Activated naive CD4-positive, alpha-beta T cell treated with anti-CD3 and anti-CD28 coated beads for 36 hours (primary cell): Measurements from ENCODE around the gene NR2E3. TPM values are rescaled to one million over a fixed set of nuclear protein-coding genes. Genes with fewer than 3 reads are reported as not detected.

ENCODE experiments used
- CTCF ChIA-PET: fragments of 350-600 bp; sonication (Branson Sonifier 250); formaldehyde crosslinking; loops from one replicate; lab custom pipeline; 2021; ENCODE audit warnings: antibody characterized with exemption; lab: Charles Lee
- DNase-seq: peaks from one replicate; pipeline ENCODE4 v3.0.0-alpha.2; 2020
- H3K27ac Mint-ChIP-seq: one replicate; pipeline ENCODE4 v1.8.0; 2021; ENCODE audit warnings: mild to moderate bottlenecking, mixed read lengths
- H3K27me3 Mint-ChIP-seq: one replicate; pipeline ENCODE4 v1.8.0; 2021; ENCODE audit warnings: low read depth, mixed read lengths
- H3K36me3 Mint-ChIP-seq: one replicate; pipeline ENCODE4 v1.8.0; 2021; ENCODE audit warnings: low read depth, mixed read lengths
- H3K4me1 Mint-ChIP-seq: one replicate; pipeline ENCODE4 v1.8.0; 2021; ENCODE audit warnings: low read depth, mixed read lengths
- H3K4me3 Mint-ChIP-seq: one replicate; pipeline ENCODE4 v1.8.0; 2021; ENCODE audit warnings: mild to moderate bottlenecking, moderate library complexity, mixed read lengths
- H3K9me3 Mint-ChIP-seq: one replicate; pipeline ENCODE4 v1.8.0; 2021; ENCODE audit warnings: mixed read lengths
- intact Hi-C: fragments of 100-400 bp; cut with micrococcal nuclease; formaldehyde crosslinking; loops from one replicate; pipeline ENCODE4 v1.15.1; 2023
- total RNA-seq, 2 experiments: library from RNA; stranded (reverse); gene quantifications; one replicate each; pipeline ENCODE4 v1.2.3, GENCODE V29; 2021

Gene NR2E3
- not detected for total RNA-seq

DNA sequence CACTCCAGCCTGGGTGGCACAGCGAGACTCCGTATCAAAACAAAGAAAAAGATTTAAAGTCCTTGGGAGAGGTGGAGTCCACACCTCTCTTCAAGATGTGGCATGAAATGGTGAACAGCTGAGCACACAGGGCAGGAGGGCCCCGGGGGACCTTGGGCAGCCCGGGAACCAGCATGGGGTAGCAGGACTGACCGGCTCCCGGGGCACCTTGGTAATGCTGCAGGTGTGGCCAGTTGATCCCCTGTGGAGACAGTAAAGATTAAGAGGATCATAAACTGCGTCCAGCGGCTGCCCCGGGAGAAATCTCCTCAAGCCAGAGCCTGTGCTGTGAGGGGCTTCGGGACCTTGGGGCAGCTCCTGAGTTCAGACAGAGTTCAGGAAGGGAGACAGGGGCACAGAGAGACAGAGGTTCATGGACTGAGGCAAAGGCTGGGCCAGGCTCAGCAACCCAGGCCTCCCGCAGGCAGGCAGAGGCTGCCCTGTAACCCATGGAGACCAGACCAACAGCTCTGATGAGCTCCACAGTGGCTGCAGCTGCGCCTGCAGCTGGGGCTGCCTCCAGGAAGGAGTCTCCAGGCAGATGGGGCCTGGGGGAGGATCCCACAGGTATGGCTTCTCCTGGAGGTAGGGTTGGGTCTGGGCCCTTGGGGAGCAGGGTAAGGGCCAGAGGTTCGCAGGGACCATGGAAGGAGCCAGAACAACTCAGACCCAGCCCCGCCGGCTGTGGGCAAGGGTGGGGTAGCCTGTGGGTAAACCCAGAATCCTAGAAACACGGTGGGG lies at the start of gene NR2E3:
Gene NR2E3 (plus strand): TSS at position 299 of the 780 bp plus-strand sequence. CDS start 190 bp downstream, at position 489.
- Mint-ChIP-seq H3K4me3 (no peak within 1 kb of the TSS), H3K36me3 (no peaks in the 10 kb centered on the region), H3K27me3 (no peaks in the 10 kb centered on the region), H3K27ac (no peak within 1 kb of the TSS), H3K4me1 (no peaks in the 10 kb centered on the region), H3K9me3 (no peaks in the 10 kb centered on the region)
- no peak for DNase-seq
- CTCF ChIA-PET, result interaction anchor here (0.6 kb wide), 2 partner anchors 367 to 1001 kb away, joined by 3 read pairs; no protein-coding TSS in a partner anchor
- intact Hi-C loops, result no loop called here

DNA sequence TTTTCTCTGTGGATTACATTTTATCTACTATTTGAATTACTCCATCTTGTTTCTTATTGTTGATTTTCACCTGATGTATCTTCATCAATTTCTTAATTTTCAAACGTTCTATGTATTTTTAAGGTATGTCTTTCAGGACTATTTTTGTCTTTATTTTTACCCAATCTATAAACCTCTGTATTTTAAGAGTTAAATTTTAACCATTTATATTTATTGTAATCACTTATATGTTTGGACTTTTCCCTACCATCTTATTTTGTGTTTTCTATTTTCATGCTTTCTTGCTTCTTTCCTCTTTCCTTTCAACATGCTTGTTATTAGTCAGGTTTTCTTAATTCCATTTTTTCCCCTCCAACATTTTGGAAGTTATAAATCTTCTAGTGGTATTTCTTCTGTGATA lies 49.5 kb upstream of the NR2E3 start:
- H3K4me3 Mint-ChIP-seq, result no peak overlapping the region
- no peak overlapping the region for H3K27ac Mint-ChIP-seq
- CTCF ChIA-PET, result interaction anchor here (1.2 kb wide), 1 partner anchor 40 kb away, joined by 3 read pairs; no protein-coding TSS in a partner anchor
- peaks cover 13% of the 10 kb centered on the region for H3K9me3 Mint-ChIP-seq
- H3K27me3 Mint-ChIP-seq, result no peaks in the 10 kb centered on the region
- H3K4me1 Mint-ChIP-seq, result no peaks in the 10 kb centered on the region
- peaks cover 1% of the 10 kb centered on the region for H3K36me3 Mint-ChIP-seq
- intact Hi-C loops, result no loop called here
- no peak for DNase-seq

DNA sequence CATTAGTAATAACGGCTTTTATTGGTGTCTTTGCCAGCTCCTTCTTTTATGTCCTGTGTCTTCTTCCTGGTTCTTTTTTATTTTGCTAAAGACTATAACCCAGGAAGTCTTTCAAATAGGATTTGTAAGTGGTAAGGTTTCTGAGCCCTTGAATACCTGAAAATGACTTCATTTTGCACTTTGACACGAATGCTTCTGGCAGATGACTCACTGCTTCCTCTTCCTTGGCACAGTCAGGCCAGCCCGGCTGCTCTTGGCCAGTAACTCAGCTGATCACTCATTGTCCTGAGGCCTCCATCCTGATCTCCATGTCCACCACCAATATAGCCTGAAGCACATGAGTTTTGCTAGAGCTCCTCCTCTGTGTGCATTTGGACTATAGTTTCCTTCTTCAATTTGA lies 48.7 kb upstream of the NR2E3 start:
- Mint-ChIP-seq H3K4me1 (no peaks in the 10 kb centered on the region), H3K27ac (no peak overlapping the region), H3K36me3 (peaks cover 1% of the 10 kb centered on the region), H3K9me3 (peaks cover 13% of the 10 kb centered on the region), H3K4me3 (no peak overlapping the region), H3K27me3 (no peaks in the 10 kb centered on the region)
- intact Hi-C loops, result no loop called here
- CTCF ChIA-PET, result interaction anchor here (1.2 kb wide), 1 partner anchor 40 kb away, joined by 3 read pairs; no protein-coding TSS in a partner anchor
- no peak for DNase-seq

DNA sequence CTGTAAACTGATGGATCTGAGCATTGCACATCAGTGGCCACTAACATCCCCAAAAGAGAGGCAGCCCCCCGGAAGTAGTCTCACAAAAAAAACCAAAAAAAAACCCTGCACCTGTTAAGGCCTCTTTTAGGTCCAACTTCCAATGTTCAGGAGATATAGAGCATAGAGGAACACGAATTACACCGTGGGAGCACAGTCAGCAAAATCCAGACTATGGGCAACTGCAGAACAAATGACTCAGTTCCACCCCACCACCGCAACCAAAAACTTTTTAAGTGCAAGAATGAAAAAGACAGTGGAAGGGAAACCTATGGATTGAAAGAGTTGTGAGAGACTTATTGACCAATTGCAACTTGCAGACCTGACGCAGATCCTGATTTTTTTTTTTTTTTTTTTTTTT lies 42.2 kb upstream of the NR2E3 start:
- no peak for DNase-seq
- Mint-ChIP-seq H3K4me1 (no peaks in the 10 kb centered on the region), H3K27me3 (no peaks in the 10 kb centered on the region), H3K9me3 (no peaks in the 10 kb centered on the region), H3K27ac (no peak overlapping the region), H3K4me3 (no peak overlapping the region), H3K36me3 (no peaks in the 10 kb centered on the region)
- CTCF ChIA-PET, result no interaction called here
- intact Hi-C loops, result no loop called here

DNA sequence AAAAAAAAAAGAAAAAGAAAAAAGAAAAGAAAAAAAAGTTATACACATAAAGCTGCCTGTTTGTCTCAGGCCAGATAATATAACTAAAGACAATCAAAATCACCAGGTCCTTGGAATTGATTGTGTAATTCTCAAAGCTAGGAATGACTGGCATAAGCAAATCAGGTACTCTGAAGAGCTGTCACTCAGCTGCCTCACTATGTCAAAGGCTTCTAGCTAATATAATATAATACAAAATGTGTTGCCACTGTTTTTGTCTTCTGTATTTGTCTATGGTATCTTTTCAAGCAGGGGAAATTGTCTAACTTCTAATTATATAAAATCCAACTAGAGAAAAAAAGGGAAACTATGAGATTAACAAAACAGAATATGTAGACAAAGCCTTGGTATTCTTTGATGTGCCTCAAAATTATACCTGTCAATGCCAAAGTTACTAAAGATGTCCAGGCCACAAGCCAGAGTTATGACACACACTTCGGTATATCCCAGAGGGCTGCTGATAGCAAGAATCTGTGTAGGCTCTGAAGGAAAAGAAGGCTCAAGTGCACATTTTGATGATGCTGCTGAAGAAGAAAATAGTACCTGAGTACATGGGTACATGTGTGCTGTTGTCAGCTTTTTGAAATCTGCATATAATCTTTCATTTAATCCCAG lies 37.0 kb upstream of the NR2E3 start:
- Mint-ChIP-seq H3K4me3 (no peak overlapping the region), H3K9me3 (no peaks in the 10 kb centered on the region), H3K27ac (no peak overlapping the region), H3K4me1 (no peaks in the 10 kb centered on the region), H3K27me3 (no peaks in the 10 kb centered on the region), H3K36me3 (no peaks in the 10 kb centered on the region)
- intact Hi-C loops, result no loop called here
- DNase-seq, result no peak
- CTCF ChIA-PET, result interaction anchor here (1.3 kb wide), 1 partner anchor 382 kb away, joined by 4 read pairs; no protein-coding TSS in a partner anchor

DNA sequence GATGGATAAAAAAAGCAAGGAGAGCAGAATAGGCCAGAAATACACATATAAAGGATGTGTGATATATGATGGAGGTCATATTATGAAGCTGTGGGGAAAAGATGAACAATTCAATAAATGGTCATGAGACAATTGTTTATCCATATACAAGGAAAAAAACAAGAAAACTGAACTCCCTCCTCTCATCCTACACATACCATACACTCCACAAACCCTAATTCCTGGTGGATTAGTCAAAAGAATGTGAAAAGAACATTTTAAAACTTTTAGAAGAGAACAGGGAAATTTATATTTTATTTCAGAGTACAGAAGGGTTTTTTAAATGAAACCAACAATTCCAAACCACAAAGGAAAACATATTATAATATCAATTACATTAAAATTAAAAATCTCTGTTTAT lies 34.5 kb upstream of the NR2E3 start:
- Mint-ChIP-seq H3K27me3 (no peaks in the 10 kb centered on the region), H3K9me3 (no peaks in the 10 kb centered on the region), H3K36me3 (no peaks in the 10 kb centered on the region), H3K4me1 (no peaks in the 10 kb centered on the region), H3K4me3 (no peak overlapping the region), H3K27ac (no peak overlapping the region)
- CTCF ChIA-PET, result interaction anchor here (0.6 to 0.7 kb wide), 2 partner anchors 60 to 926 kb away, joined by 3 to 4 read pairs; no protein-coding TSS in a partner anchor
- no peak for DNase-seq
- intact Hi-C loops, result no loop called here

DNA sequence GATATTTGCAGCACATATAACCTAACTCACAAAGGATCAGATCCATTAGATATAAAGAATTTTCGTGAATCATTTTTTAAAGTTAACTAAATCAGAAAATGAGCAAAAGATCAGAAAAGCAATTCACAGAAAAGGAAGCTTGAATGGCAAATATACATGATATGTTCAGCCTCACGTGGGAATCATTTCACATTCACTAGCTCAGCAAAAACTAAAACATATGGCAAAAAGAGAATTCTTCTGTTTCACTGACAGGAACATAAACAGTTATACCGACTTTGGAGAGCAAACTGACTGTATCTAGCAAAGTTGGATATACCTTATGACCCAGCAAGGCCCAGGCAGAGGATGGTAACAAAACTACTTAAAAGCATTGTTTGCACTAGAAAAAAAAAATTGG lies 34.0 kb upstream of the NR2E3 start:
- Mint-ChIP-seq H3K4me1 (no peaks in the 10 kb centered on the region), H3K27me3 (peaks cover 3% of the 10 kb centered on the region), H3K36me3 (no peaks in the 10 kb centered on the region), H3K9me3 (no peaks in the 10 kb centered on the region), H3K4me3 (no peak overlapping the region), H3K27ac (no peak overlapping the region)
- CTCF ChIA-PET, result interaction anchor here (0.6 kb wide), 1 partner anchor 927 kb away, joined by 4 read pairs; no protein-coding TSS in a partner anchor
- DNase-seq, result no peak
- intact Hi-C loops, result no loop called here

DNA sequence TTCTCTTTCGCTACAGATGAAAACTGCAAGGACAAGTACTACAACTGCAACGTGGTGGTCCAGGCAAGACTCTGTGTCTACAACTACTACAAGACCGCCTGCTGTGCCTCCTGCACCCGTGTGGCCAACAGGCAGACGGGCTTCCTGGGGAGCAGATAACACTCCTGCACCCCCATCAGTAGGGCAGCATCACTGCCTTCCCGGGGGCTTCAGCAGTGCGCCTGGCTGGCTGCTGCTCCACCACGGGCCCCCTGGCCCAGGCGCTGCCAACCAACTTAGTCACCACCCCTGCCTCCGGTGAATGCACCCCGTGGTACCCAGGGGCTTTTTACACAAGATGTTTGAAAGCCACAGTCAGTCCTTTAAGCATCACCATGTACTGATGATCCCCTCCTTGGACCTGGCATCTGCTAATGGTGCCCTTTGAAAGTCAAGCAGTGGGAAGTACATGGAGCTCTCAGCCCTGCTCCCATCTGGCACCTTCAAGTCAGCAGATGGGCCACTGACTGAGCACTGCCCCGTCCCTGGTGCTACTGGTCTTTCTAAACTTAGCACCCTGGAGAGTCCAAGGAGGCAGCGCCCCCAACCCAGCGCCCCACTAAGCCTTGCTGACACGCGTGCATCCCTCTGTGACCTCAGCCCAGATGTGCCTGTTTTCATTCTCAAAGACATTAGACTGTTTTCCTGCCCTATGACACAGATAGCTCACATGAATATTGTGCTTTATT lies 33.0 kb upstream of the NR2E3 start:
- no peak overlapping the region for H3K27ac Mint-ChIP-seq

DNA sequence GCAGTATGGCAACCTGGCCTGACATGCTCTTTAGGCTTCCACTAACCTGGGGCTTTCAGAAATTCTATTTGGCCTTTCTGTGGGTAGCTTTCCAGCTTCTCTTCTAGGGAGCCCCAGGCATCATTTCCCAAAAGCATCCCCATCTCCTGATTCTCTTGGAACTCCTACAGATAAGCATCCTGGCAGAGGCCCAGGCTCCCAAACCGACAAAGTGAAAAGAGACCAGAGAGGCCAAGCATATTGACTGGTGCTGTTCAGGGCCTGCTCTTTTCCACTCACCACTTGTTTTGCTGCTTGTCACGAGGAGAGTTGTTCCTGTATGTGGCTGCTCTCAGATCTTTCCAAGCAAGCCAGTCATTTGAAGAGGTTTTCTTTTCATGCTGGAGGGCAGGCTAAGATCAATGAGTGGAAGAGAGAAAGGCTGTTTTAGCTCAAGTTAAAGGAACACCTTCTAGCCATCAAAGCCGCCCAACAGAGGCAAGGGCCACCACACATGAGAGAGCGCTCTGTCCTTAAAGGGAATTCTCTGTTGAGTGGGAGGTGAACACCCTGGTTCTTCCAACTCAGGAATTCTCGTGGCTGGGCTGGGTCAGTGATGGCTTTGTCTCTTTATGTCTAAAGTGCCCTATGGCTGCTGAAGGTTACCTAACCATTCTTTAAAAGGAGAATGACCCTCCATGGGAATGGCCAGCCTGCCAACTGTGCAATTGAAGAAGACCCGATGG lies 31.1 kb upstream of the NR2E3 start:
- intact Hi-C loops, result no loop called here
- H3K9me3 Mint-ChIP-seq, result no peaks in the 10 kb centered on the region
- CTCF ChIA-PET, result interaction anchor here (0.6 to 4.0 kb wide), 8 partner anchors 22 to 767 kb away, joined by 3 to 29 read pairs (median 4); no protein-coding TSS in a partner anchor
- H3K27me3 Mint-ChIP-seq, result peaks cover 6% of the 10 kb centered on the region
- no peaks in the 10 kb centered on the region for H3K4me1 Mint-ChIP-seq
- H3K36me3 Mint-ChIP-seq, result no peaks in the 10 kb centered on the region
- DNase-seq, result no peak
- H3K27ac Mint-ChIP-seq, result no peak overlapping the region
- H3K4me3 Mint-ChIP-seq, result no peak overlapping the region

More for the DNA sequence above, 33.0 kb upstream of the NR2E3 start:
- Mint-ChIP-seq H3K27me3 (peaks cover 6% of the 10 kb centered on the region), H3K9me3 (no peaks in the 10 kb centered on the region), H3K36me3 (no peaks in the 10 kb centered on the region), H3K4me1 (no peaks in the 10 kb centered on the region), H3K4me3 (no peak overlapping the region)
- CTCF ChIA-PET, result interaction anchor here (0.6 to 2.5 kb wide), 2 partner anchors 24 to 91 kb away, joined by 5 to 10 read pairs; no protein-coding TSS in a partner anchor
- intact Hi-C loops, result no loop called here
- no peak for DNase-seq

DNA sequence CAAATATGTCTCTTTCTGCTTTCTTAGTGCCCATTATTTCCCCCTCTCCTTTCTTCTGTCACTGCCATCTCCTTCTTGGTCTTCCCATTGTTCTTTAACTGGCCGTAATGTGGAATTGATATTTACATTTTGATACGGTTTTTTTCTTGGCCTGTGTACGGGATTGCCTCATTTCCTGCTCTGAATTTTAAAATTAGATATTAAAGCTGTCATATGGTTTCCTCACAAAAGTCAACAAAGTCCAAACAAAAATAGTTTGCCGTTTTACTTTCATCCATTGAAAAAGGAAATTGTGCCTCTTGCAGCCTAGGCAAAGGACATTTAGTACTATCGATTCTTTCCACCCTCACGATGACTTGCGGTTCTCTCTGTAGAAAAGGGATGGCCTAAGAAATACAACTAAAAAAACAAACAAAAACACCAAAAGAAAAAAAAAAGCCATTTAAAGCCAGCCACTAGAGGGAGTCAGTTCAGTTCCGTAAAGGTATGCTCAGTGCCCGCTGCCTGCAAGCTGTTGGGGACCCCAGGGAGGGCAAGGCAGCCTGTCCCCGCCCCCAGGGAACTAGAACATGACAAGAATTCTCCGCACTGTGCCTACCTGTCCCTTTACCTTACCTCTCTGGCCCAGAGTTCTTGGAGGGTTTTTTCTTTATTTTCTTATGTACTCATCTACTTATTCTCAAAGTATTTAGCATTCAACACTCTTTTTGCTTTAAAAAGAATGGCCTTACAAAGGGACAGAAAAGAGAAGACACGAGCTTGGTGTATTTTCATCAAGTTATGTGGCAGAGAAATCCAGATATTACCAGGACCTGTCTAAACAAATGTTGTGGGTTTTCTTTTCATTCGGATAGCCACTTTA lies 30.0 kb upstream of the NR2E3 start:
- Mint-ChIP-seq H3K36me3 (no peaks in the 10 kb centered on the region), H3K27me3 (peaks cover 10% of the 10 kb centered on the region), H3K4me3 (no peak overlapping the region), H3K4me1 (no peaks in the 10 kb centered on the region), H3K27ac (no peak overlapping the region), H3K9me3 (no peaks in the 10 kb centered on the region)
- intact Hi-C loops, result loop anchor here (1.0 kb wide), 1 partner anchor 376 kb away; no protein-coding TSS in a partner anchor
- peak; percentile 25 for DNase-seq
- CTCF ChIA-PET, result interaction anchor here (0.6 to 4.0 kb wide), 16 partner anchors 9 to 428 kb away, joined by 3 to 29 read pairs (median 4); no protein-coding TSS in a partner anchor
